HCT116 (cell line): Measurements from ENCODE around the gene KCNH2. TPM values are rescaled to one million over a fixed set of nuclear protein-coding genes. Genes with fewer than 3 reads are reported as not detected.

ENCODE experiments used
- ATAC-seq: fragments of 200-7000 bp; cut with Tn5 transposase; 2 replicates; pipeline ENCODE4 v1.9.1; 2020; ENCODE audit warnings: mild to moderate bottlenecking, moderate library complexity
- BruUV-seq: library from RNA; stranded (reverse); fragments of 400-500 nt; replicated peaks from 2 replicates; lab custom pipeline; 2021; lab: Mats Ljungman, UMichigan
- CTCF ChIA-PET: fragments of 300-600 bp; sonication (Branson Sonifier 250); formaldehyde crosslinking; loops from one replicate; lab custom pipeline; 2021; ENCODE audit warnings: antibody characterized with exemption; lab: Charles Lee
- POLR2A ChIA-PET: fragments of 300-600, 350-600 bp; sonication (Branson Sonifier 250); formaldehyde crosslinking; loops from one replicate; lab custom pipeline; 2021; ENCODE audit warnings: antibody characterized with exemption; lab: Charles Lee
- RAD21 ChIA-PET, 2 experiments: fragments of 300-600 bp; sonication (Branson Sonifier 250); formaldehyde crosslinking; loops; one replicate each; lab custom pipeline; 2023; ENCODE audit warnings: low total read pairs in 2 of 2; ENCODE audit not compliant: uncharacterized antibody in 2 of 2, unreplicated experiment in 2 of 2, low non-redundant PET in 1 of 2; lab: Charles Lee
- DNase-seq: peaks from one replicate; pipeline ENCODE4 v3.0.0-alpha.2; 2010; ENCODE audit warnings: low read depth, low spot score
- H2AFZ ChIP-seq: fragments of 200-600 bp; shearing (Covaris generic), sonication (generic); 2 replicates; pipeline ENCODE4 v1.6.1; 2017; ENCODE audit warnings: low read depth, mixed run types, mixed read lengths, antibody characterized with exemption, low read length; ENCODE audit not compliant: poor library complexity, severe bottlenecking
- H3K27ac ChIP-seq: 2 replicates; pipeline ENCODE4 v1.5.1; 2012; ENCODE audit warnings: low read depth, low read length
- H3K27me3 ChIP-seq: fragments of 200-600 bp; sonication (generic); 2 replicates; pipeline ENCODE4 v1.6.1; 2016; ENCODE audit warnings: mixed run types, low read length, mixed read lengths; ENCODE audit not compliant: insufficient read depth
- H3K36me3 ChIP-seq, 2 experiments: fragments of 200-500 bp in 1 of 2; fragments of 200-600 bp in 1 of 2; sonication (Bioruptor generic) in 1 of 2; sonication (generic) in 1 of 2; 2 replicates each; pipeline versions ENCODE4 v1.5.1 to v1.6.1; 2014 to 2016; ENCODE audit warnings: low read length in 2 of 2, inconsistent platforms in 1 of 2, mixed read lengths in 1 of 2, mixed run types in 1 of 2; ENCODE audit not compliant: insufficient read depth in 2 of 2, control insufficient read depth in 1 of 2
- H3K4me1 ChIP-seq, 2 experiments: fragments of 200-600 bp in 1 of 2; sonication (generic) in 1 of 2; 2 replicates each; pipeline versions ENCODE4 v1.5.1 to v1.6.1; 2012 to 2017; ENCODE audit warnings: low read length in 2 of 2, inconsistent platforms in 1 of 2, mild to moderate bottlenecking in 1 of 2, mixed read lengths in 1 of 2, mixed run types in 1 of 2, moderate library complexity in 1 of 2; ENCODE audit not compliant: insufficient read depth in 2 of 2, control insufficient read depth in 1 of 2
- H3K4me2 ChIP-seq: fragments of 200-600 bp; sonication (generic); 2 replicates; pipeline ENCODE4 v1.6.1; 2017; ENCODE audit warnings: mixed run types, low read length, mixed read lengths
- H3K4me3 ChIP-seq, 2 experiments: fragments of 200-600 bp in 1 of 2; sonication (generic) in 1 of 2; replicated peaks in 1 of 2; 2 replicates each; pipeline ENCODE4 v1.5.1; 2011 to 2016; ENCODE audit warnings: low read length in 2 of 2, control low read depth in 1 of 2, low read depth in 1 of 2, mild to moderate bottlenecking in 1 of 2, mixed read lengths in 1 of 2, mixed run types in 1 of 2
- H3K79me2 ChIP-seq: fragments of 200-600 bp; sonication (generic); 2 replicates; pipeline ENCODE4 v1.6.1; 2017; ENCODE audit warnings: mild to moderate bottlenecking, mixed run types, low read length, moderate library complexity, mixed read lengths; ENCODE audit not compliant: insufficient read depth
- H3K9ac ChIP-seq: fragments of 200-600 bp; sonication (generic); 2 replicates; pipeline ENCODE4 v1.6.1; 2016; ENCODE audit warnings: low read length, mixed read lengths
- H3K9me2 ChIP-seq: fragments of 200-600 bp; sonication (generic), shearing (Covaris generic); 2 replicates; pipeline ENCODE4 v1.6.1; 2017; ENCODE audit warnings: mixed run types, mild to moderate bottlenecking, moderate library complexity; ENCODE audit not compliant: insufficient read depth
- H3K9me3 ChIP-seq, 2 experiments: fragments of 200-500 bp in 1 of 2; fragments of 200-600 bp in 1 of 2; sonication (Bioruptor generic) in 1 of 2; sonication (generic) in 1 of 2; 2 replicates each; pipeline ENCODE4 v1.6.1; 2014 to 2017; ENCODE audit warnings: low read length in 2 of 2, mixed read lengths in 2 of 2, inconsistent platforms in 1 of 2, low read depth in 1 of 2, mild to moderate bottlenecking in 1 of 2, mixed run types in 1 of 2, moderate library complexity in 1 of 2; ENCODE audit not compliant: control insufficient read depth in 1 of 2, insufficient read depth in 1 of 2
- H4K20me1 ChIP-seq: fragments of 200-600 bp; sonication (generic), shearing (Covaris generic); 2 replicates; pipeline ENCODE4 v1.6.1; 2017; ENCODE audit warnings: mixed run types, mild to moderate bottlenecking, moderate library complexity; ENCODE audit not compliant: insufficient read depth
- EZH2 ChIP-seq: fragments of 200-600 bp; sonication (generic); IDR thresholded peaks from 2 replicates; pipeline ENCODE4 v1.6.1; 2017; ENCODE audit warnings: antibody characterized with exemption, mixed run types
- JUND ChIP-seq: IDR thresholded peaks from 2 replicates; pipeline ENCODE4 v1.6.1; 2012
- POLR2A ChIP-seq: IDR thresholded peaks from 2 replicates; pipeline ENCODE4 v1.7.0; 2011; ENCODE audit warnings: borderline replicate concordance; ENCODE audit not compliant: insufficient read depth, insufficient read length; ENCODE audit errors: extremely low read depth
- POLR2AphosphoS5 ChIP-seq: IDR thresholded peaks from 2 replicates; pipeline ENCODE4 v1.6.1; 2011; ENCODE audit warnings: mild to moderate bottlenecking, low read depth, low read length, moderate library complexity
- SIN3A ChIP-seq: IDR thresholded peaks from 2 replicates; pipeline ENCODE4 v1.6.1; 2012; ENCODE audit warnings: low read depth
- SP1 ChIP-seq: IDR thresholded peaks from 2 replicates; pipeline ENCODE4 v1.6.1; 2012; ENCODE audit warnings: low read depth
- TCF7L2 ChIP-seq: IDR thresholded peaks from 2 replicates; pipeline ENCODE4 v1.7.0; 2011; ENCODE audit warnings: borderline replicate concordance, inconsistent platforms; ENCODE audit not compliant: insufficient read depth, insufficient read length; ENCODE audit errors: extremely low read depth
- YY1 ChIP-seq: IDR thresholded peaks from 2 replicates; pipeline ENCODE4 v1.6.1; 2011; ENCODE audit warnings: low read length, low read depth, moderate library complexity, mild to moderate bottlenecking; ENCODE audit not compliant: insufficient replicate concordance; ENCODE audit errors: extremely low read depth
- intact Hi-C: fragments of 100-400 bp; cut with micrococcal nuclease; formaldehyde crosslinking; loops from 2 replicates; pipeline ENCODE4 v1.10.0; 2022
- total RNA-seq: library from RNA; stranded (reverse); gene quantifications from one replicate; pipeline ENCODE4 v1.2.1, GENCODE V29; 2021; ENCODE audit not compliant: unreplicated experiment
- TF ChIP-seq, protein P1 (sequence below): IDR thresholded peaks from 2 replicates; pipeline ENCODE4 v1.6.1; 2012; ENCODE audit warnings: low read depth

The KCNH2 gene
- total RNA-seq, 1 experiment from 2014 or later: 9.7 TPM

DNA sequence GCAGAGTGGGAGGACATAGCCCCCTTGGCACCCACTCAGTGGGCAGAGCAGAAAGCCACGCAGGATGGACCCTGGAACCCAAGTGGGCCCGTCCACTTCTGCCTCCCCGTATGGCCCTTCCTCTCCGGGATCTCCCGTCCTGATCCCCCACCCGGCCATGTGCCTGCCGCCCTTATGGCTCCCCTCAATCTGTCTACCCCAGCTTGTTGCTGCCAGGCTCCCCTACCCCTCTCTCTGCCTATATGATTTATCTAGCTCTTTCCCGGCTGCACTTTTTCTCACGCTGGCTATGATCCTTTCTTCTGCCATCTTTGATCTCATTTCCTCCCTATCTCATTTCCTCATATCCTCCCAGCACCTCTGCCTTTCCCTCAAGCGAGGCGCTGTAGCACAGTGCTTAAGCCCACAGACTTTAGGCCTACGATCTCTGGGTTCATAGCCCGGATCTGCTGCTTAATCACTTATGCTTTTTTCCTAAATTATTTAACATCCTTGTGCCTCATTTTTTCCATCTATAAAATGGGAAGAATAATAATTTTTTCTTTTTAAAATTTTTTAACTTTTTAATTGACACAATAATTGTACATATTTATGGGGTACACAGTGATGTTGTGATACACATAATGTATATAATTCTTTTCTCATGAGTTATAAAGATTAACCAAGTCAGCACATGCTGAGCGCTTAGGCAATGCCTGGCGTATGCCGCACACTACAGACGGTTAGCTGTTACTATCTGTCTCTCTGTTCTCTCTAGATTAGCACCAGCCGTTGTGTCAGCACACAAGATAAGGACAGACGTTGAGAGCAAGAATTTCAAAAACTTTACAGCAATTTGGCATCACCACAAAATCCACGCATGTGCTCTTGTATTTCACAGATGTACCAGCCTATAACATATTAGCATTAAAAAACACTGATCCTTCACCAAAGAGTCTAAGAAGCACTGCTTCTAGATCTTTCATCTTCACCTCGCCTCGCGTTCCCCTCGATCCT is 18.1 kb downstream of the KCNH2 start:
- no peaks in the 10 kb centered on the region for H3K36me3 ChIP-seq
- no peaks in the 10 kb centered on the region for H4K20me1 ChIP-seq
- H3K9ac ChIP-seq: no peak overlapping the region
- RAD21 ChIA-PET: no interaction called here
- intact Hi-C loops: no loop called here
- H3K27ac ChIP-seq: no peak overlapping the region
- H3K79me2 ChIP-seq: no peaks in the 10 kb centered on the region
- H3K9me3 ChIP-seq: no peaks in the 10 kb centered on the region
- CTCF ChIA-PET: interaction anchor here (1.6 kb wide), 1 partner anchor 150 kb away, joined by 4 read pairs; no protein-coding TSS in a partner anchor
- TF ChIP-seq JUND (no peak), POLR2AphosphoS5 (no peak), SIN3A (no peak), TCF7L2 (no peak), YY1 (no peak), POLR2A (no peak), EZH2 (no peak), SP1 (no peak)
- TF ChIP-seq, protein P1, sequence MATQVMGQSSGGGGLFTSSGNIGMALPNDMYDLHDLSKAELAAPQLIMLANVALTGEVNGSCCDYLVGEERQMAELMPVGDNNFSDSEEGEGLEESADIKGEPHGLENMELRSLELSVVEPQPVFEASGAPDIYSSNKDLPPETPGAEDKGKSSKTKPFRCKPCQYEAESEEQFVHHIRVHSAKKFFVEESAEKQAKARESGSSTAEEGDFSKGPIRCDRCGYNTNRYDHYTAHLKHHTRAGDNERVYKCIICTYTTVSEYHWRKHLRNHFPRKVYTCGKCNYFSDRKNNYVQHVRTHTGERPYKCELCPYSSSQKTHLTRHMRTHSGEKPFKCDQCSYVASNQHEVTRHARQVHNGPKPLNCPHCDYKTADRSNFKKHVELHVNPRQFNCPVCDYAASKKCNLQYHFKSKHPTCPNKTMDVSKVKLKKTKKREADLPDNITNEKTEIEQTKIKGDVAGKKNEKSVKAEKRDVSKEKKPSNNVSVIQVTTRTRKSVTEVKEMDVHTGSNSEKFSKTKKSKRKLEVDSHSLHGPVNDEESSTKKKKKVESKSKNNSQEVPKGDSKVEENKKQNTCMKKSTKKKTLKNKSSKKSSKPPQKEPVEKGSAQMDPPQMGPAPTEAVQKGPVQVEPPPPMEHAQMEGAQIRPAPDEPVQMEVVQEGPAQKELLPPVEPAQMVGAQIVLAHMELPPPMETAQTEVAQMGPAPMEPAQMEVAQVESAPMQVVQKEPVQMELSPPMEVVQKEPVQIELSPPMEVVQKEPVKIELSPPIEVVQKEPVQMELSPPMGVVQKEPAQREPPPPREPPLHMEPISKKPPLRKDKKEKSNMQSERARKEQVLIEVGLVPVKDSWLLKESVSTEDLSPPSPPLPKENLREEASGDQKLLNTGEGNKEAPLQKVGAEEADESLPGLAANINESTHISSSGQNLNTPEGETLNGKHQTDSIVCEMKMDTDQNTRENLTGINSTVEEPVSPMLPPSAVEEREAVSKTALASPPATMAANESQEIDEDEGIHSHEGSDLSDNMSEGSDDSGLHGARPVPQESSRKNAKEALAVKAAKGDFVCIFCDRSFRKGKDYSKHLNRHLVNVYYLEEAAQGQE: no peak
- no peak overlapping the region for H3K4me3 ChIP-seq
- ATAC-seq: no peak
- no peak overlapping the region for H3K4me2 ChIP-seq
- H3K4me1 ChIP-seq: peaks cover 10 to 12% of the 10 kb centered on the region in 2 experiments
- no peak overlapping the region for H2AFZ ChIP-seq
- no TSS peak for BruUV-seq
- DNase-seq: no peak
- POLR2A ChIA-PET: no interaction called here
- no peaks in the 10 kb centered on the region for H3K27me3 ChIP-seq
- H3K9me2 ChIP-seq: no peaks in the 10 kb centered on the region
